Muscle layer of duodenum (tissue), 2 donors: ENCODE measurements around the gene PLP1.
"Not testable (repeated sequence)": the region's sequence is repeated elsewhere in the genome, so short reads cannot be mapped to it uniquely, and the experiment has no call there.

Experiments
- H3K27ac ChIP-seq: one replicate; pipeline ENCODE4 v1.7.0; 2013; ENCODE audit warnings: mild to moderate bottlenecking, low read length
- H3K27me3 ChIP-seq: one replicate; pipeline ENCODE4 v1.7.0; 2013; ENCODE audit warnings: low read depth, mild to moderate bottlenecking, control low read depth, low read length
- H3K36me3 ChIP-seq, 2 donors: one replicate each; pipeline ENCODE4 v1.7.0; 2013; ENCODE audit warnings: low read length in 2 of 2, control low read depth in 1 of 2, mild to moderate bottlenecking in 1 of 2; ENCODE audit not compliant: insufficient read depth in 2 of 2, control insufficient read depth in 1 of 2
- H3K4me1 ChIP-seq, 2 donors: one replicate each; pipeline ENCODE4 v1.7.0; 2013; ENCODE audit warnings: low read length in 2 of 2, mild to moderate bottlenecking in 2 of 2, control low read depth in 1 of 2, moderate library complexity in 1 of 2; ENCODE audit not compliant: insufficient read depth in 2 of 2, control insufficient read depth in 1 of 2
- H3K4me3 ChIP-seq, 2 donors: one replicate each; pipeline ENCODE4 v1.7.0; 2013; ENCODE audit warnings: low read length in 2 of 2, low read depth in 1 of 2, mild to moderate bottlenecking in 1 of 2
- H3K9me3 ChIP-seq, 2 donors: one replicate each; pipeline ENCODE4 v1.7.0; 2013; ENCODE audit warnings: low read length in 2 of 2, control low read depth in 1 of 2, mild to moderate bottlenecking in 1 of 2; ENCODE audit not compliant: control insufficient read depth in 1 of 2
- donor health status: healthy.

PLP1 gene

GRCh38 chrX:103747163-103747562 lies 29.5 kb upstream of the PLP1 start:
- H3K27me3 ChIP-seq: no peaks in the 10 kb centered on the region
- H3K4me3 ChIP-seq: no peak overlapping the region
- H3K4me1 ChIP-seq: no peaks in the 10 kb centered on the region
- no peaks in the 10 kb centered on the region for H3K9me3 ChIP-seq
- no peaks in the 10 kb centered on the region for H3K36me3 ChIP-seq
- H3K27ac ChIP-seq: no peak overlapping the region

GRCh38 chrX:103754401-103754800 lies 22.2 kb upstream of the PLP1 start:
- no peak overlapping the region for H3K4me3 ChIP-seq
- H3K4me1 ChIP-seq: no peaks in the 10 kb centered on the region
- H3K27me3 ChIP-seq: no peaks in the 10 kb centered on the region
- peaks cover 0 to 2% of the 10 kb centered on the region in 2 donors for H3K9me3 ChIP-seq
- H3K36me3 ChIP-seq: no peaks in the 10 kb centered on the region
- H3K27ac ChIP-seq: no peak overlapping the region

GRCh38 chrX:103756736-103757135 lies 19.9 kb upstream of the PLP1 start:
- H3K27me3 ChIP-seq: no peaks in the 10 kb centered on the region
- no peak overlapping the region for H3K27ac ChIP-seq
- H3K4me1 ChIP-seq: no peaks in the 10 kb centered on the region
- no peak overlapping the region for H3K4me3 ChIP-seq
- H3K9me3 ChIP-seq: peaks cover 0 to 2% of the 10 kb centered on the region in 2 donors
- no peaks in the 10 kb centered on the region for H3K36me3 ChIP-seq

GRCh38 chrX:103758555-103758954 lies 18.1 kb upstream of the PLP1 start:
- H3K9me3 ChIP-seq: peaks cover 0 to 2% of the 10 kb centered on the region in 2 donors
- H3K4me3 ChIP-seq: no peak overlapping the region
- no peaks in the 10 kb centered on the region for H3K36me3 ChIP-seq
- H3K4me1 ChIP-seq: no peaks in the 10 kb centered on the region
- H3K27ac ChIP-seq: no peak overlapping the region
- H3K27me3 ChIP-seq: no peaks in the 10 kb centered on the region

- H3K27me3 ChIP-seq, H3K9me3 ChIP-seq, H3K4me3 ChIP-seq, H3K36me3 ChIP-seq, H3K27ac ChIP-seq, H3K4me1 ChIP-seq: not testable (repeated sequence)
Observed at GRCh38 chrX:103763541-103763940, 13.1 kb upstream of the PLP1 start.

GRCh38 chrX:103766813-103767555 lies 9.7 kb upstream of the PLP1 start:
- not testable (repeated sequence) for H3K36me3 ChIP-seq, H3K4me1 ChIP-seq, H3K9me3 ChIP-seq, H3K27ac ChIP-seq, H3K4me3 ChIP-seq, H3K27me3 ChIP-seq

GRCh38 chrX:103773445-103773844 lies 3.2 kb upstream of the PLP1 start:
- H3K4me1 ChIP-seq: no peaks in the 10 kb centered on the region
- H3K27ac ChIP-seq: no peak overlapping the region
- H3K27me3 ChIP-seq: no peaks in the 10 kb centered on the region
- H3K4me3 ChIP-seq: no peak overlapping the region
- no peaks in the 10 kb centered on the region for H3K36me3 ChIP-seq
- no peaks in the 10 kb centered on the region for H3K9me3 ChIP-seq

- H3K27ac ChIP-seq: no peak overlapping the region
- H3K36me3 ChIP-seq: no peaks in the 10 kb centered on the region
- H3K9me3 ChIP-seq: no peaks in the 10 kb centered on the region
- no peak overlapping the region for H3K4me3 ChIP-seq
- H3K4me1 ChIP-seq: peaks cover 0 to 4% of the 10 kb centered on the region in 2 donors
- no peaks in the 10 kb centered on the region for H3K27me3 ChIP-seq
Observed at GRCh38 chrX:103774070-103774642, 2.5 kb upstream of the PLP1 start.

- Histone ChIP-seq H3K9me3 (no peaks in the 10 kb centered on the region), H3K27me3 (no peaks in the 10 kb centered on the region), H3K27ac (no peak overlapping the region), H3K4me1 (peaks cover 0 to 18% of the 10 kb centered on the region in 2 donors), H3K4me3 (no peak overlapping the region), H3K36me3 (no peaks in the 10 kb centered on the region)
Observed at GRCh38 chrX:103779141-103779789, 2.6 kb downstream of the PLP1 start.

- Histone ChIP-seq H3K36me3 (no peaks in the 10 kb centered on the region), H3K27ac (no peak overlapping the region), H3K27me3 (no peaks in the 10 kb centered on the region), H3K4me3 (no peak overlapping the region), H3K4me1 (peaks cover 0 to 18% of the 10 kb centered on the region in 2 donors), H3K9me3 (no peaks in the 10 kb centered on the region)
Observed at GRCh38 chrX:103780336-103781061, 3.9 kb downstream of the PLP1 start.

GRCh38 chrX:103781062-103781402 lies 4.4 kb downstream of the PLP1 start:
- Histone ChIP-seq H3K4me3 (no peak overlapping the region), H3K27ac (no peak overlapping the region), H3K27me3 (no peaks in the 10 kb centered on the region), H3K36me3 (no peaks in the 10 kb centered on the region), H3K4me1 (peaks cover 0 to 18% of the 10 kb centered on the region in 2 donors), H3K9me3 (no peaks in the 10 kb centered on the region)
